Loucy (cell line): Measurements from ENCODE around the gene PPP1R1C.
"Not testable (repeated sequence)": the region's sequence is repeated elsewhere in the genome, so short reads cannot be mapped to it uniquely, and the experiment has no call there.

ENCODE experiments used
- H2AFZ ChIP-seq: fragments of 200-600 bp; sonication (generic); 2 replicates; pipeline ENCODE4 v1.6.0; 2016; ENCODE audit warnings: antibody characterized with exemption, mild to moderate bottlenecking, low read length, moderate library complexity
- H3F3A ChIP-seq: fragments of 200-600 bp; 2 replicates; pipeline ENCODE4 v1.6.0; 2016; ENCODE audit warnings: antibody characterized with exemption, low read depth, mild to moderate bottlenecking
- H3K27me3 ChIP-seq: fragments of 200-600 bp; sonication (generic); 2 replicates; pipeline ENCODE4 v1.6.1; 2014; ENCODE audit warnings: low read length, mild to moderate bottlenecking; ENCODE audit not compliant: insufficient read depth, poor library complexity, severe bottlenecking
- H3K36me3 ChIP-seq: fragments of 200-600 bp; sonication (generic); 2 replicates; pipeline ENCODE4 v1.6.1; 2016; ENCODE audit warnings: low read length; ENCODE audit not compliant: insufficient read depth
- H3K4me1 ChIP-seq: fragments of 200-600 bp; sonication (generic); 2 replicates; pipeline ENCODE4 v1.5.1; 2014; ENCODE audit warnings: low read length, mild to moderate bottlenecking; ENCODE audit not compliant: insufficient read depth, poor library complexity, severe bottlenecking
- H3K4me2 ChIP-seq: fragments of 200-600 bp; sonication (generic); 2 replicates; pipeline ENCODE4 v1.6.0; 2014; ENCODE audit warnings: antibody characterized with exemption, low read length, low read depth, mild to moderate bottlenecking; ENCODE audit not compliant: poor library complexity, severe bottlenecking
- H3K4me3 ChIP-seq: fragments of 200-600 bp; sonication (generic); 2 replicates; pipeline ENCODE4 v1.5.1; 2014; ENCODE audit warnings: low read length, mild to moderate bottlenecking, mixed read lengths; ENCODE audit not compliant: poor library complexity, severe bottlenecking
- H3K79me2 ChIP-seq: fragments of 200-600 bp; sonication (generic); 2 replicates; pipeline ENCODE4 v1.6.1; 2014; ENCODE audit warnings: low read length; ENCODE audit not compliant: insufficient read depth
- H3K9ac ChIP-seq: fragments of 200-600 bp; sonication (generic); 2 replicates; pipeline ENCODE4 v1.6.0; 2014; ENCODE audit warnings: mild to moderate bottlenecking, low read depth, low read length, moderate library complexity; ENCODE audit not compliant: poor library complexity, severe bottlenecking
- H3K9me2 ChIP-seq: fragments of 200-600 bp; sonication (generic); replicated peaks from 2 replicates; pipeline ENCODE4 v1.6.1; 2016; ENCODE audit warnings: low read depth, low read length, mixed read lengths
- H3K9me3 ChIP-seq: fragments of 200-600 bp; sonication (generic); 2 replicates; pipeline ENCODE4 v1.6.1; 2014; ENCODE audit warnings: mild to moderate bottlenecking, antibody characterized with exemption, low read length, low read depth; ENCODE audit not compliant: insufficient read depth
- H4K20me1 ChIP-seq: fragments of 200-600 bp; sonication (generic); 2 replicates; pipeline ENCODE4 v1.6.0; 2014; ENCODE audit warnings: antibody characterized with exemption, low read length, mild to moderate bottlenecking; ENCODE audit not compliant: insufficient read depth, poor library complexity, severe bottlenecking
- EZH2phosphoT487 ChIP-seq: fragments of 200-600 bp; IDR thresholded peaks from 2 replicates; pipeline ENCODE4 v1.6.1; 2018; ENCODE audit warnings: antibody characterized with exemption, mild to moderate bottlenecking, moderate library complexity, borderline replicate concordance
- TF ChIP-seq, protein P1 (sequence below): fragments of 200-600 bp; sonication (generic); conservative IDR thresholded peaks from 2 replicates; pipeline ENCODE4 v1.5.1; 2014; ENCODE audit warnings: mild to moderate bottlenecking, antibody characterized with exemption, low read length

Gene PPP1R1C

DNA sequence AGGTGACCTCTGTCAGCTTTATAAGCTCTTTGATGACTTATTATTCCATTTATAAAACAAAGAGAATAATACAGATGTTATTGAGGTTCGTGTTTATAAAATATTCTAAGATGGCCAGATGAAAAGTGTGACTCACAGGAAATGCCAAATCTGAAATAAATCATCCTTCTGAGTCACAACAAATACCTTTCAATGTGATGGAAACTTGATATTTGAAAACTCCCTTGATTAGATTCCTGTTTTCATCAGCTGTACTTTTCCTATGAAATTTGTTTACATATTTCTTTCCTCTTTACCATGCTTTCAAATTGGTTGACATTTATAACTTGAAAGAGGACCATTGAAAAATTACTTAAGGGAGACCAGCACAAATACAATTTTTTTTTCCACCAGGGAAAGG lies 30.6 kb upstream of the PPP1R1C start:
- Histone ChIP-seq H3K27me3 (no peaks in the 10 kb centered on the region), H3K9me3 (no peaks in the 10 kb centered on the region), H3F3A (no peaks in the 10 kb centered on the region), H4K20me1 (no peaks in the 10 kb centered on the region), H3K9me2 (no peaks in the 10 kb centered on the region), H3K9ac (peak overlapping the region; percentile 66), H3K79me2 (no peaks in the 10 kb centered on the region), H2AFZ (peak overlapping the region; percentile 61; the same call in 1 of the 2 replicates), H3K4me2 (peak overlapping the region; percentile 54), H3K4me3 (peak overlapping the region; percentile 71), H3K4me1 (peaks cover 36% of the 10 kb centered on the region), H3K36me3 (no peaks in the 10 kb centered on the region)
- TF ChIP-seq, protein P1, sequence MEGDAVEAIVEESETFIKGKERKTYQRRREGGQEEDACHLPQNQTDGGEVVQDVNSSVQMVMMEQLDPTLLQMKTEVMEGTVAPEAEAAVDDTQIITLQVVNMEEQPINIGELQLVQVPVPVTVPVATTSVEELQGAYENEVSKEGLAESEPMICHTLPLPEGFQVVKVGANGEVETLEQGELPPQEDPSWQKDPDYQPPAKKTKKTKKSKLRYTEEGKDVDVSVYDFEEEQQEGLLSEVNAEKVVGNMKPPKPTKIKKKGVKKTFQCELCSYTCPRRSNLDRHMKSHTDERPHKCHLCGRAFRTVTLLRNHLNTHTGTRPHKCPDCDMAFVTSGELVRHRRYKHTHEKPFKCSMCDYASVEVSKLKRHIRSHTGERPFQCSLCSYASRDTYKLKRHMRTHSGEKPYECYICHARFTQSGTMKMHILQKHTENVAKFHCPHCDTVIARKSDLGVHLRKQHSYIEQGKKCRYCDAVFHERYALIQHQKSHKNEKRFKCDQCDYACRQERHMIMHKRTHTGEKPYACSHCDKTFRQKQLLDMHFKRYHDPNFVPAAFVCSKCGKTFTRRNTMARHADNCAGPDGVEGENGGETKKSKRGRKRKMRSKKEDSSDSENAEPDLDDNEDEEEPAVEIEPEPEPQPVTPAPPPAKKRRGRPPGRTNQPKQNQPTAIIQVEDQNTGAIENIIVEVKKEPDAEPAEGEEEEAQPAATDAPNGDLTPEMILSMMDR: no peak
- TF ChIP-seq EZH2phosphoT487: no peak

DNA sequence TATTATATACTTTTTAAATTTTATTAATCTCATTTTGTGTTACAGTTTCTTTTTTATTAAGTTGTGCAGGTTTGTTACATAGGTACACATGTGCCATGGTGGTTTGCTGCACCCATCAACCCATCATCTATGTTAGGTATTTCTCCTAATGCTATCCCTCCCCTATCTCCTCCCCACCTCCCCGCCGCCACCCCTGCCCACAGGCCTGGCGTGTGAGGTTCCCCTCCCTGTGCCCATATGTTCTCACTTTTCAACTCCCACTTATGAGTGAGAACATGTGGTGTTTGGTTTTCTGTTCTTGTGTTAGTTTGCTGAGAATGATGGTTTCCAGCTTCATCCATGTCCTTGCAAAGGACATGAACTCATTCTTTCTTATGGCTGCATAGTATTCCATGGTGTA lies 29.8 kb upstream of the PPP1R1C start:
- not testable (repeated sequence) for H4K20me1 ChIP-seq, H3K4me2 ChIP-seq, H3K9me3 ChIP-seq, H2AFZ ChIP-seq, H3K27me3 ChIP-seq, H3K36me3 ChIP-seq, H3K9me2 ChIP-seq, H3K79me2 ChIP-seq, H3K9ac ChIP-seq, H3F3A ChIP-seq
- H3K4me3 ChIP-seq: peak overlapping the region; percentile 71
- H3K4me1 ChIP-seq: peaks cover 40% of the 10 kb centered on the region

- Histone ChIP-seq H3K4me2 (peak overlapping the region; percentile 41), H3K4me3 (no peak overlapping the region), H3K36me3 (no peaks in the 10 kb centered on the region), H3F3A (no peaks in the 10 kb centered on the region), H2AFZ (no peak overlapping the region), H3K4me1 (peaks cover 34% of the 10 kb centered on the region), H3K27me3 (no peaks in the 10 kb centered on the region), H3K9me3 (no peaks in the 10 kb centered on the region), H3K79me2 (no peaks in the 10 kb centered on the region), H3K9me2 (no peaks in the 10 kb centered on the region), H3K9ac (no peak overlapping the region), H4K20me1 (no peaks in the 10 kb centered on the region)
- no peak for TF ChIP-seq EZH2phosphoT487
- TF ChIP-seq, protein P1: no peak
Observed at GRCh38 chr2:181957668-181958067, 28.0 kb upstream of the PPP1R1C start.

DNA sequence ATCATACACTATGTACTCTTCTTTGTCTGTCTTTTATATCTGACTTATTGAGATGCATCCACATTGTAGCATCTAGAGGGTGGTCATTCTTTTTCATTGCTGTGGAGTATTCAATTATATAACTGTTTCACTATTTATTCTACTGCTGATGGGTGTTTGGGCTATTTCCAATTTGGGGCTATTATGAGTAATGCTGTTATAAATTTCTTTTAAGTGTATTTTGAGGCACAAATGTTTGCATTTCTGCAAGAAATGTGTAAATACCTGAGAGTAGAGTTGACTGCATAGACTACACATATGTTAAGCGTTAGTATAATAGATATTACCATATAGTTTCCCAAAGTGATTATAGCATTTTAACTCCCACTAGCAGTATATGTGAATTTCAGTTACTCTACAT lies 26.9 kb upstream of the PPP1R1C start:
- Histone ChIP-seq H4K20me1 (no peaks in the 10 kb centered on the region), H3K36me3 (no peaks in the 10 kb centered on the region)
- TF ChIP-seq, protein P1: no peak
- TF ChIP-seq EZH2phosphoT487: no peak

More for the DNA sequence above, 26.9 kb upstream of the PPP1R1C start:
- Histone ChIP-seq H3F3A (no peaks in the 10 kb centered on the region), H3K9ac (no peak overlapping the region), H3K4me1 (peaks cover 30% of the 10 kb centered on the region), H3K79me2 (no peaks in the 10 kb centered on the region), H2AFZ (no peak overlapping the region), H3K9me3 (no peaks in the 10 kb centered on the region), H3K9me2 (no peaks in the 10 kb centered on the region), H3K4me2 (no peak overlapping the region), H3K27me3 (no peaks in the 10 kb centered on the region), H3K4me3 (no peak overlapping the region)
